Left renal pelvis (tissue), 4 donors: Measurements from ENCODE around the gene RIC8A. TPM values are rescaled to one million over a fixed set of nuclear protein-coding genes. Genes with fewer than 3 reads are reported as not detected.

Experiments
- DNase-seq, 4 donors: peaks; one replicate each; pipeline ENCODE4 v3.0.0-alpha.2; 2013; ENCODE audit warnings: low read depth in 4 of 4, low spot score in 3 of 4
- polyA plus RNA-seq, 4 donors: library from polyadenylated mRNA; unstranded; fragments of 120-200 nt; gene quantifications; one replicate each; pipeline ENCODE4 v1.2.1, GENCODE V29; 2013; ENCODE audit not compliant: insufficient read length in 4 of 4

Gene RIC8A
- polyA plus RNA-seq, 4 donors: 68.7 to 87.3 (median 84.3) TPM

GRCh38 chr11:203945-204586 is 3.4 kb upstream of the RIC8A start:
- no peak for DNase-seq

GRCh38 chr11:204587-205109 is 2.9 kb upstream of the RIC8A start:
- no peak for DNase-seq

- DNase-seq: no peak
These were observed 2.1 kb upstream of the RIC8A start for GRCh38 chr11:205221-206001.

- DNase-seq: no peak
These were observed 1.5 kb upstream of the RIC8A start for GRCh38 chr11:206002-206384.

GRCh38 chr11:206526-207207 is 841 bp upstream of the RIC8A start:
- no peak for DNase-seq

- peak in 1 of 4 donors; percentile 12 for DNase-seq
These were observed 314 bp downstream of the RIC8A start for GRCh38 chr11:207863-208180.

GRCh38 chr11:208181-208916 is 841 bp downstream of the RIC8A start:
- DNase-seq: peak; percentile 56 to 74 (median 69)

GRCh38 chr11:208917-209260 is 1.4 kb downstream of the RIC8A start:
- no peak for DNase-seq

- no peak for DNase-seq
These were observed 2.0 kb downstream of the RIC8A start for GRCh38 chr11:209275-210121.

GRCh38 chr11:210122-210802 is 2.8 kb downstream of the RIC8A start:
- DNase-seq: no peak

- DNase-seq: no peak
These were observed 3.3 kb downstream of the RIC8A start for GRCh38 chr11:210803-211180.

GRCh38 chr11:211295-211694 is 3.8 kb downstream of the RIC8A start:
- no peak for DNase-seq

GRCh38 chr11:211741-212140 is 4.2 kb downstream of the RIC8A start:
- DNase-seq: no peak

- DNase-seq: no peak
These were observed 4.9 kb downstream of the RIC8A start for GRCh38 chr11:212150-213100.

- no peak for DNase-seq
These were observed 5.6 kb downstream of the RIC8A start for GRCh38 chr11:213111-213510.

- DNase-seq: no peak
These were observed 6.6 kb downstream of the RIC8A start for GRCh38 chr11:214083-214482.

- no peak for DNase-seq
These were observed 8.1 kb downstream of the RIC8A start for GRCh38 chr11:215581-216037.
